ENCODE results near the gene GPHA2. TPM values are rescaled to one million over a fixed set of nuclear protein-coding genes. Genes with fewer than 3 reads are reported as not detected.

Gene GPHA2
- polyA plus RNA-seq, 3 donors, result 1.6 to 3.0 (median 2.4) TPM

DNA sequence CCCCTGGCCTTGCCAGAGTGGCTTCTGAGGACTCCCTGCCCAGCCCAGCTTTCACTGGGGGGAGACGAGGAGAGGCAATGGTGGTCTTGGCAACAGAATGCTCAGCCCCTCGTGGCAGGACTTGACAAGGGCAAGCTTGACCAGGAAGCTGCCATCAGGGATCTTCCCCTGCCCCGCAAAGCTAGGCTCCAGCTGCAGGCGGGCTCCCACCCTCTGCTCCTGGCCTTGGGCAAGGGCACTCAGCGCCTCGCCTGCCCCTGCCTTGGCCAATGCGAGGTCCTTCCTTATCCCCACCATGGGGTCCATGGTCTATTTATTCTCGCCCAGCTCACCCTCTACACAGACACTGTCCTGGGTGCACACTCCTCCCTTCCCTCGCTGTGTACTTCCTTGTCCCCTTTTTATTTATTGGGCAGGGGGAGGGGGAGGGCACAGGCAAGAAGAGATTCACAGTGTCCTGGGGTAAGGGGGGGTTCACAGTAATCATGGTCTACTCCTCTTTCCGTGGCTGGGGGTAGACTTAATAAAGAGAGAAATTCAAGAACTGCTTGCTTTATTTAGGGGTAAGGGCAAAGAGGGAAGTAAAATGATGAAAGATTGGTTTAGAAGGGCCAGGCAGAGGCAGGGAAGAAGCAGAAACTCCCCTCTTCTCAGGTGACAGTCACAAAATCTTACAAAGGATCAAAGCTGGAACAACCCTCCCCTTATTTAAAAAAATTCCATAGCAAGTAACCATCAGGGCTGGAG lies 1.6 kb downstream of the GPHA2 start:
- no peak for DNase-seq (ENCODE audit: extremely low read depth in 1 of 11, low read depth in 9 of 11, low spot score in 4 of 11)

GRCh38 chr11:64933213-64933934 lies 2.3 kb downstream of the GPHA2 start:
- DNase-seq (ENCODE audit: extremely low read depth in 1 of 11, low read depth in 9 of 11, low spot score in 4 of 11), result no peak

DNA sequence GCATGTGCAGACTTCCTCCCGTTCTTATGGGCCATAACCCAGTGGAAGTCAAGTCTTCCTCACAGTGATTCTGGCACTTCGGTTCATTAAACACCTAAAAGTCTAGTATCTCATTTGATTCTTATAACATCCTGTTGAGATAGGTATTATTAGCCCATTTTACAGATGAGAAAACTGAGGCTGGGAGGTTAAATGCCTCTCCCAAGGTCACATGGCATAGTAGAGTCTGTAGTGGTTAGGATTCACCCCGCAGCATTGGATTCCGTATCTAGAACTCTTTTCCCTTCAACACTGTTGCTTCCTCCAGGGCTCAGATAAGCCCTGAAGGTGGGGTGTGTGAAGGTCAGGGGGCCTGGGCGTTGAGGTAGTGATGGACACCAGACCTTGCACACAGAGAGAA lies 3.4 kb downstream of the GPHA2 start:
- DNase-seq (ENCODE audit: extremely low read depth in 1 of 11, low read depth in 9 of 11, low spot score in 4 of 11), result no peak

- no peak for DNase-seq (ENCODE audit: extremely low read depth in 1 of 11, low read depth in 9 of 11, low spot score in 4 of 11)
These were observed 4.4 kb downstream of the GPHA2 start for GRCh38 chr11:64931290-64931689.

DNA sequence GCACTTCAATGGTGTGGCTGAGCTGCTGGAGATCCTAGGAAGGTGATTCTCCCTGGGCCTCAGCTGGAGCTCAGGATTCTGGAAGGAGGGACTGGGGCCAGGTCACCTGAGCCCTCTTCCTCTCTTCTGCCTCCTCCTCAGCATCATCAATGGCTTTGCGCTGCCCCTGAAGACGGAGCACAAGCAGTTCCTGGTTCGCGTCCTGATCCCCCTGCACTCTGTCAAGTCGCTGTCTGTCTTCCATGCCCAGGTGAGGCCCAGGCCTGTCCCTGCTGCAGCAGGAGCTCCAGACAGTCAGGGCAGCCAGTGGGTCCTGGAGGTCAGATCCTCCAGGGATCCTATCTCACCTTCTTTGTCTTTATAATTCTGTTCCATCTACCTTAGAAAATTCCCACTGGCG lies 5.4 kb downstream of the GPHA2 start:
- DNase-seq (ENCODE audit: extremely low read depth in 1 of 11, low read depth in 9 of 11, low spot score in 4 of 11), result no peak

GRCh38 chr11:64929625-64930024 lies 6.1 kb downstream of the GPHA2 start:
- DNase-seq (ENCODE audit: extremely low read depth in 1 of 11, low read depth in 9 of 11, low spot score in 4 of 11), result no peak

GRCh38 chr11:64928957-64929356 lies 6.7 kb downstream of the GPHA2 start:
- DNase-seq (ENCODE audit: extremely low read depth in 1 of 11, low read depth in 9 of 11, low spot score in 4 of 11), result no peak

DNA sequence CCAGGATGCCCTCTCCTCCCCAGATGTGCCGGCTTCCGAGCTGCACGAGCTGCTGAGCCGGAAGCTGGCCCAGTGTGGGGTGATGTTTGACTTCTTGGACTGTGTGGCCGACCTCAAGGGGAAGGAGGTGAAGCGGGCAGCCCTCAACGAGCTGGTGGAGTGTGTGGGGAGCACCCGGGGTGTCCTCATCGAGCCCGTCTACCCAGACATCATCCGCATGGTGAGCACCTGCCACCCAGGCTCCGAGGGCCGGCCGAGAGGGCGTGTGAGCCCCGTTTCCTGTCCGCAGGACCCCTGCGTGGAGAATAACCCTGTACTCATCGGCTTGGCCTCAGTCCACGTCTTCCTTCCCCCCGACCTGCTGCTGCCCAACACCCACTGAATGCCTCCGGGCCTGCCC lies 9.0 kb downstream of the GPHA2 start:
- no peak for DNase-seq (ENCODE audit: extremely low read depth in 1 of 11, low read depth in 9 of 11, low spot score in 4 of 11)

GRCh38 chr11:64925536-64926436 lies 9.9 kb downstream of the GPHA2 start:
- DNase-seq (ENCODE audit: extremely low read depth in 1 of 11, low read depth in 9 of 11, low spot score in 4 of 11), result no peak

GRCh38 chr11:64924910-64925284 lies 10.8 kb downstream of the GPHA2 start:
- DNase-seq (ENCODE audit: extremely low read depth in 1 of 11, low read depth in 9 of 11, low spot score in 4 of 11), result no peak

- peak; percentile 79 to 93 (median 82) for DNase-seq (ENCODE audit: extremely low read depth in 1 of 11, low read depth in 9 of 11, low spot score in 4 of 11)
These were observed 11.5 kb downstream of the GPHA2 start, which contains the start of gene PPP2R5B for GRCh38 chr11:64923944-64924909. TSS of gene PPP2R5B (plus strand) at chr11:64924689. CDS start at chr11:64925735, 1,046 bp downstream.

DNA sequence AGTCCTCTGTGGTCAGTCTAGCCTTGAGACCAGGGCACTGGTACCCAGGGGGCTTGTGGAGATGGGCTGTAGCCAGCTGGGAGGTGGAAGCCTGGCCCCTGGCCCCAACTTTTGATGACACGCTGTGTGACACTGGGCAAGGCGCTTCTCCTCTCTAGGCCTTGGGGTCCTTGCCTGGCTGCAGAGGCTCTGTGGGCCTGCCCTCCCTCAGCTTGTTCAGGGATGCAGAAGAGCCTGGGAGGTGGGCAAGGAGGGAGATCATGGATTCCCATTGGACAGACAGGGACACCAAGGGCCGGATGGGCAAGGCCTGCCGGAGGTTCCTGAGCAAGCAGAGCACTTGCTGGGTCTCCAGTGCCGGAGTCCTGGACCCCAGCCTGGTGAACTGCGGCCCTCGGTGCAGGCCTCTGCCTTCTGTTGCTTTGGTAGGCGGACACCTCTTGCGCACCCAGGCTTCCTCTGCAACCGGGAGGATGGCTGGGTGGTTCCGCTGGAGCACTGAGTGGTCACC lies 12.5 kb downstream of the GPHA2 start:
- no peak for DNase-seq (ENCODE audit: extremely low read depth in 1 of 11, low read depth in 9 of 11, low spot score in 4 of 11)

DNA sequence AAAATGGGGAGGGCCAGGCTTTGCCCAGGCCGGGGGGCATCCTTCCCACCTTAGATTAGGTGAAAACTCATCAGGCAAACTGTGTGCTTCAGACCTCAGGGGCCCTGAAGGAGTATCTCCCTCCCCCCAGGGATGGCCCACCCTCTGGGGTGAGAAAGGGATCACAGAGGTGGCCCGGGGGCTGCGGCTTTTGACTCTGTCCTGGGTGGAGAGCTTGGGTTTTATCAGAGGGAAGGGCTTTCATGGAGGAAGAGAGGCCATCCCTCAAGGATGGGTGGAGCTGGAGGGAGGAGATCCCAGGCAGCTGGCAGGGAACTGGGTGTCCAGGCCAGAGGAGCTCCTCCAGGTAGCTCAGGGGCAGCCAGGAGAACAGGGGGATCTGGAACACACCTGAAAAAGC lies 14.3 kb downstream of the GPHA2 start:
- no peak for DNase-seq (ENCODE audit: extremely low read depth in 1 of 11, low read depth in 9 of 11, low spot score in 4 of 11)

DNA sequence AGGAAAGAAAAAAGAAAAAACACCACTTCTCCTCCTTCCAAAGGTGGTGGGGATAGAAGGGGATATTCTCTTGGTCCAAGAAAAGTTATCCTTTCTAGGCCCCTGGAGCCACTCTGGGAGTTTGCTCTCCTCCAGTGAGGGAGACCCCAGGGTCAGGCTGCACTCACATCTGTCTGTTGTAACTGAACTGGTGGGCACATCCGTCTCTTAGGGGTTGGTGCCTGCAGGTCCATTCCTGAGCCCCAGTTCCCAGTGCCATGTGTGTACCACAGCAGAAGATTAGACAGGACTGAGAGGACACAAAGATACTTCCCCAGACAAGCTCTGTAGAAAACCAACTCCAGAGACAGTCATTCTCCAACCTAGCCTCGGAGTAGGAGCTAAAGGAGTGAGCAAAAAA lies 15.6 kb downstream of the GPHA2 start:
- no peak for DNase-seq (ENCODE audit: extremely low read depth in 1 of 11, low read depth in 9 of 11, low spot score in 4 of 11)

DNA sequence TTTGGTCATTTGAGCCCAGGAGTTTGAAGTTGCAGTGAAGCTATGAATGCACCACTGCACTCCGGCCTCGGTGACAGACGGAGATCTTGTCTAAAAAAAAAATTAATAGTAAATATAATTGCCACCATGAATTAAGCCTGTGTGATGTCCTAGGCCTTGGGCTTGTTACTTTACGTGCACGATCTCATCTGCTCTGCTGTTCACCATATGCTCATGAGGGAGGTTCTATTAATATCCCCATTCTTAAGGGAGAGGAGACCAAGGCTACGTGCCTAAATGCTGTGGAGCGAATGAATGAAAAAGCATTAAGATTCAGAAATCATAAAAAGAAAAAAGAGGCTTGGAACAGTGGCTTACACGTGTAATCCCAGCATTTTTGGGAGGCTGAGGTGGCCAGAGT lies 16.1 kb downstream of the GPHA2 start:
- DNase-seq (ENCODE audit: extremely low read depth in 1 of 11, low read depth in 9 of 11, low spot score in 4 of 11), result no peak

- peak in 1 of 11 donors; percentile 17 for DNase-seq (ENCODE audit: extremely low read depth in 1 of 11, low read depth in 9 of 11, low spot score in 4 of 11)
These were observed 17.7 kb downstream of the GPHA2 start for GRCh38 chr11:64918017-64918416.

DNA sequence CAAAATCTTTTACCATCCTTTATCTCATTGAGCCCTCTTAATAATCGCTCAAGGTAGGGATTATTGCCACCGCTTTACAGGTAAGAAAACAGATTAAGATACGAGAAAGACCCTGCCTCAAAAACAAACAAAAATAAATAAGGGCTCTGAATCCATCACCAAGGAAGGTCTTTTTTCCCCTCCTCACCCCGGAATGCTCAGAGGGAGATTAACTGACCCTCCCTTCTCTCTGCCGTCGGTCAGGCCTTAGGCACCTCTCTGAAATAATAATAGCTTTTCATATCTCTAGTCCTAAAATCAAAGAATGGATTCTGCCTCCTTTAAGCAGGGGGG lies 18.1 kb downstream of the GPHA2 start:
- DNase-seq (ENCODE audit: extremely low read depth in 1 of 11, low read depth in 9 of 11, low spot score in 4 of 11), result no peak

All from renal cortex interstitium (tissue), 11 donors.